BJ (cell line): ENCODE data around the gene RGPD8. TPM values are rescaled to one million over a fixed set of nuclear protein-coding genes. Genes with fewer than 3 reads are reported as not detected.

Experiments
- CTCF ChIA-PET: fragments of 350-600 bp; formaldehyde crosslinking; extraction: SDS; loops from one replicate; lab custom pipeline; 2021; ENCODE audit warnings: antibody characterized with exemption, inconsistent platforms; lab: Yijun Ruan, JAX
- POLR2A ChIA-PET: fragments of 300-600 bp; sonication (Branson Sonifier 250); formaldehyde crosslinking; extraction: SDS; loops from one replicate; lab custom pipeline; 2021; ENCODE audit warnings: antibody characterized with exemption; lab: Charles Lee
- DNase-seq: peaks from one replicate; pipeline ENCODE4 v3.0.0-alpha.2; 2011; ENCODE audit warnings: low read depth
- H3K27me3 ChIP-seq: 2 replicates; pipeline ENCODE4 v1.6.0; 2011; ENCODE audit warnings: low read length; ENCODE audit not compliant: control insufficient read depth, insufficient read depth
- H3K36me3 ChIP-seq: 2 replicates; pipeline ENCODE4 v1.5.1; 2011; ENCODE audit warnings: low read length; ENCODE audit not compliant: control insufficient read depth, insufficient read depth
- H3K4me3 ChIP-seq: 2 replicates; pipeline ENCODE4 v1.5.1; 2011; ENCODE audit warnings: low read depth, mild to moderate bottlenecking, control low read depth, low read length
- CTCF ChIP-seq: IDR thresholded peaks from 2 replicates; pipeline ENCODE4 v1.5.1; 2011; ENCODE audit warnings: low read depth, mild to moderate bottlenecking, control low read depth, inconsistent platforms, low read length, moderate library complexity; ENCODE audit not compliant: insufficient read depth
- polyA plus RNA-seq: library from polyadenylated mRNA; depleted of rRNA; stranded (reverse); fragments of >200 nt; gene quantifications from 2 replicates; pipeline ENCODE4 v1.2.3, GENCODE V29; 2011

Gene RGPD8
- polyA plus RNA-seq, 1 experiment: 0.97 TPM

GRCh38 chr2:112339986-112340385 lies 93.5 kb downstream of the RGPD8 start:
- POLR2A ChIA-PET: no interaction called here

GRCh38 chr2:112335600-112335999 lies 97.8 kb downstream of the RGPD8 start:
- Histone ChIP-seq H3K36me3 (peaks cover 1% of the 10 kb centered on the region; the same call in 1 of the 2 replicates), H3K4me3 (no peak overlapping the region), H3K27me3 (no peaks in the 10 kb centered on the region)
- CTCF ChIA-PET: interaction anchor here (1.0 kb wide), 1 partner anchor 15 kb away, joined by 4 read pairs; no protein-coding TSS in a partner anchor
- no peak for DNase-seq
- POLR2A ChIA-PET: no interaction called here
- no peak for TF ChIP-seq CTCF

More at GRCh38 chr2:112339986-112340385, 93.5 kb downstream of the RGPD8 start:
- Histone ChIP-seq H3K36me3 (no peaks in the 10 kb centered on the region), H3K4me3 (no peak overlapping the region), H3K27me3 (peaks cover 1% of the 10 kb centered on the region; the same call in 1 of the 2 replicates)
- DNase-seq: no peak
- no peak for TF ChIP-seq CTCF
- CTCF ChIA-PET: interaction anchor here (1.7 kb wide), 1 partner anchor 8 kb away, joined by 4 read pairs; no protein-coding TSS in a partner anchor

GRCh38 chr2:112332123-112332696 lies 101.2 kb downstream of the RGPD8 start:
- CTCF ChIA-PET: interaction anchor here (0.9 to 1.0 kb wide), 2 partner anchors 8 to 14 kb away, joined by 3 to 4 read pairs; no protein-coding TSS in a partner anchor
- no peak for TF ChIP-seq CTCF
- Histone ChIP-seq H3K27me3 (no peaks in the 10 kb centered on the region), H3K4me3 (no peak overlapping the region), H3K36me3 (peaks cover 1% of the 10 kb centered on the region; the same call in 1 of the 2 replicates)
- POLR2A ChIA-PET: no interaction called here
- no peak for DNase-seq

- no peak for DNase-seq
- Histone ChIP-seq H3K27me3 (no peaks in the 10 kb centered on the region), H3K36me3 (peaks cover 3% of the 10 kb centered on the region), H3K4me3 (no peak overlapping the region)
- no peak for TF ChIP-seq CTCF
- ChIA-PET CTCF (no interaction called here), POLR2A (no interaction called here)
Measured at GRCh38 chr2:112322919-112323318, 110.5 kb downstream of the RGPD8 start.

GRCh38 chr2:112321375-112322320 lies 111.8 kb downstream of the RGPD8 start:
- CTCF ChIA-PET: interaction anchor here (1.2 to 1.3 kb wide), 2 partner anchors 14 to 20 kb away, joined by 3 to 4 read pairs; no protein-coding TSS in a partner anchor
- Histone ChIP-seq H3K4me3 (no peak overlapping the region), H3K27me3 (no peaks in the 10 kb centered on the region), H3K36me3 (peaks cover 3% of the 10 kb centered on the region)
- DNase-seq: no peak
- TF ChIP-seq CTCF: no peak
- POLR2A ChIA-PET: no interaction called here
